ENCODE measurements around the gene ZNF672. TPM values are rescaled to one million over a fixed set of nuclear protein-coding genes. Genes with fewer than 3 reads are reported as not detected.

Gene ZNF672
- total and polyA plus RNA-seq, 12 donors = 16.1 to 44.4 (median 36.7) TPM

- no peak for ATAC-seq
- peak overlapping the region; percentile 32 to 83 (median 62) for H3K4me3 ChIP-seq
Observed at GRCh38 chr1:248824701-248825100, 13.3 kb upstream of the ZNF672 start.

GRCh38 chr1:248825136-248825535, 12.9 kb upstream of the ZNF672 start:
- ATAC-seq (no peak), DNase-seq (no peak)
- 30 to 31% methylated on average over 10 of the region's 10 CpGs for WGBS, 2 donors
- intact Hi-C loops (cut with DNase I) = no loop called here
- no peak for TF ChIP-seq CTCF (IDR thresholded peaks at IDR 0.05)
- Histone ChIP-seq H3K27ac (peak overlapping the region; percentile 90 to 98 (median 93)), H3K4me1 (peaks cover 26 to 75% (median 59%) of the 10 kb centered on the region in 9 donors), H3K27me3 (no peaks in the 10 kb centered on the region), H3K4me3 (peak overlapping the region; percentile 32 to 83 (median 62)), H3K9me3 (no peaks in the 10 kb centered on the region), H3K36me3 (peaks cover 0 to 44% (median 4%) of the 10 kb centered on the region in 9 donors)

More at GRCh38 chr1:248824701-248825100, 13.3 kb upstream of the ZNF672 start:
- WGBS, 2 donors = 92 to 94% methylated on average over 3 of the region's 3 CpGs
- no peak for DNase-seq
- intact Hi-C loops (cut with DNase I) = no loop called here
- Histone ChIP-seq H3K27me3 (no peaks in the 10 kb centered on the region), H3K4me1 (peaks cover 26 to 78% (median 59%) of the 10 kb centered on the region in 9 donors), H3K36me3 (peaks cover 0 to 49% (median 5%) of the 10 kb centered on the region in 9 donors), H3K27ac (peak overlapping the region in 7 of 10 donors; percentile 90 to 98 (median 93)), H3K9me3 (no peaks in the 10 kb centered on the region)
- TF ChIP-seq CTCF (IDR thresholded peaks at IDR 0.05) = no peak

- DNase-seq = no peak
Observed at GRCh38 chr1:248825573-248825908, 12.5 kb upstream of the ZNF672 start.

More at GRCh38 chr1:248825573-248825908, 12.5 kb upstream of the ZNF672 start:
- Histone ChIP-seq H3K27ac (peak overlapping the region; percentile 90 to 98 (median 93)), H3K4me3 (peak overlapping the region; percentile 32 to 83 (median 62)), H3K4me1 (peaks cover 26 to 71% (median 57%) of the 10 kb centered on the region in 9 donors), H3K9me3 (no peaks in the 10 kb centered on the region), H3K27me3 (no peaks in the 10 kb centered on the region), H3K36me3 (peaks cover 0 to 40% (median under 1%) of the 10 kb centered on the region in 9 donors)
- TF ChIP-seq CTCF (IDR thresholded peaks at IDR 0.05) = no peak
- peak in 4 of 8 donors; percentile 2 to 33 (median 6) for ATAC-seq
- intact Hi-C loops (cut with DNase I) = no loop called here
- WGBS, 2 donors = 1% methylated on average over 18 of the region's 18 CpGs
